ENCODE results near the gene PCSK5. TPM values are rescaled to one million over a fixed set of nuclear protein-coding genes. Genes with fewer than 3 reads are reported as not detected.

PCSK5 gene
- polyA plus RNA-seq, 3 donors from 2014 or later, result 5.7 to 17.2 (median 7.3) TPM

- Mint-ChIP-seq H3K9me3 (peaks cover 0 to 4% (median 0%) of the 10 kb centered on the region in 6 donors), H3K4me1 (no peaks in the 10 kb centered on the region), H3K36me3 (peaks cover 0 to 4% (median 4%) of the 10 kb centered on the region in 3 donors), H3K4me3 (no peak overlapping the region), H3K27me3 (ENCODE audit: low read depth in 3 of 3) (peaks cover 2 to 7% (median 3%) of the 10 kb centered on the region in 3 donors), H3K27ac (no peak overlapping the region)
- DNase-seq, result no peak
Observed at GRCh38 chr9:76245518-76245917, 355.0 kb downstream of the PCSK5 start.

- Mint-ChIP-seq H3K4me1 (no peaks in the 10 kb centered on the region), H3K27ac (no peak overlapping the region), H3K4me3 (no peak overlapping the region)
Observed at GRCh38 chr9:76246680-76247079, 356.2 kb downstream of the PCSK5 start.

GRCh38 chr9:76247426-76247825 is 357.0 kb downstream of the PCSK5 start:
- peaks cover 0 to 4% (median 4%) of the 10 kb centered on the region in 3 donors for H3K36me3 Mint-ChIP-seq
- peaks cover 1 to 6% (median 2%) of the 10 kb centered on the region in 3 donors for H3K27me3 Mint-ChIP-seq (ENCODE audit: low read depth in 3 of 3)
- H3K4me3 Mint-ChIP-seq, result no peak overlapping the region
- no peaks in the 10 kb centered on the region for H3K4me1 Mint-ChIP-seq
- peaks cover 0 to 4% (median 0%) of the 10 kb centered on the region in 6 donors for H3K9me3 Mint-ChIP-seq
- DNase-seq, result no peak
- H3K27ac Mint-ChIP-seq, result no peak overlapping the region

More at GRCh38 chr9:76246680-76247079, 356.2 kb downstream of the PCSK5 start:
- Mint-ChIP-seq H3K27me3 (ENCODE audit: low read depth in 3 of 3) (peaks cover 1 to 7% (median 2%) of the 10 kb centered on the region in 3 donors), H3K9me3 (peaks cover 0 to 4% (median 0%) of the 10 kb centered on the region in 6 donors), H3K36me3 (peaks cover 0 to 4% (median 4%) of the 10 kb centered on the region in 3 donors)
- no peak for DNase-seq

- Mint-ChIP-seq H3K4me1 (no peaks in the 10 kb centered on the region), H3K36me3 (peaks cover 0 to 4% (median 4%) of the 10 kb centered on the region in 3 donors), H3K4me3 (no peak overlapping the region), H3K27me3 (ENCODE audit: low read depth in 3 of 3) (peaks cover 0 to 6% (median 2%) of the 10 kb centered on the region in 3 donors), H3K9me3 (peaks cover 0 to 4% (median 0%) of the 10 kb centered on the region in 6 donors), H3K27ac (no peak overlapping the region)
- DNase-seq, result no peak
Observed at GRCh38 chr9:76249309-76249708, 358.8 kb downstream of the PCSK5 start.

GRCh38 chr9:76255781-76256455 is 365.4 kb downstream of the PCSK5 start:
- Mint-ChIP-seq H3K4me1 (no peaks in the 10 kb centered on the region), H3K36me3 (no peaks in the 10 kb centered on the region), H3K9me3 (peaks cover 0 to 1% (median 0%) of the 10 kb centered on the region in 6 donors), H3K4me3 (no peak overlapping the region), H3K27me3 (ENCODE audit: low read depth in 3 of 3) (peaks cover 2 to 5% (median 3%) of the 10 kb centered on the region in 3 donors), H3K27ac (no peak overlapping the region)
- no peak for DNase-seq

- Mint-ChIP-seq H3K4me1 (no peaks in the 10 kb centered on the region), H3K27me3 (ENCODE audit: low read depth in 3 of 3) (peaks cover 2 to 5% (median 3%) of the 10 kb centered on the region in 3 donors), H3K27ac (no peak overlapping the region), H3K4me3 (no peak overlapping the region), H3K9me3 (peaks cover 0 to 2% (median 0%) of the 10 kb centered on the region in 6 donors), H3K36me3 (no peaks in the 10 kb centered on the region)
- no peak for DNase-seq
Observed at GRCh38 chr9:76257311-76257710, 366.8 kb downstream of the PCSK5 start.

- no peak overlapping the region for H3K27ac Mint-ChIP-seq
- peaks cover 0 to 12% (median 0%) of the 10 kb centered on the region in 6 donors for H3K9me3 Mint-ChIP-seq
- H3K4me3 Mint-ChIP-seq, result no peak overlapping the region
- H3K27me3 Mint-ChIP-seq (ENCODE audit: low read depth in 3 of 3), result peaks cover 0 to 3% (median 2%) of the 10 kb centered on the region in 3 donors
- DNase-seq, result no peak
- H3K4me1 Mint-ChIP-seq, result no peaks in the 10 kb centered on the region
- H3K36me3 Mint-ChIP-seq, result no peaks in the 10 kb centered on the region
Observed at GRCh38 chr9:76266649-76267283, 376.3 kb downstream of the PCSK5 start.

GRCh38 chr9:76267284-76267652 is 376.8 kb downstream of the PCSK5 start:
- Mint-ChIP-seq H3K4me3 (no peak overlapping the region), H3K36me3 (no peaks in the 10 kb centered on the region), H3K27ac (no peak overlapping the region), H3K9me3 (peaks cover 0 to 10% (median 0%) of the 10 kb centered on the region in 6 donors), H3K27me3 (ENCODE audit: low read depth in 3 of 3) (peaks cover 0 to 3% (median 2%) of the 10 kb centered on the region in 3 donors), H3K4me1 (no peaks in the 10 kb centered on the region)
- no peak for DNase-seq

GRCh38 chr9:76269789-76270188 is 379.3 kb downstream of the PCSK5 start:
- Mint-ChIP-seq H3K4me3 (no peak overlapping the region), H3K27me3 (ENCODE audit: low read depth in 3 of 3) (peaks cover 0 to 4% (median 2%) of the 10 kb centered on the region in 3 donors), H3K36me3 (no peaks in the 10 kb centered on the region), H3K9me3 (no peaks in the 10 kb centered on the region), H3K27ac (no peak overlapping the region), H3K4me1 (no peaks in the 10 kb centered on the region)
- no peak for DNase-seq

- peaks cover 0 to 5% (median 2%) of the 10 kb centered on the region in 3 donors for H3K27me3 Mint-ChIP-seq (ENCODE audit: low read depth in 3 of 3)
Observed at GRCh38 chr9:76271755-76272154, 381.3 kb downstream of the PCSK5 start.

GRCh38 chr9:76289042-76289441 is 398.6 kb downstream of the PCSK5 start:
- H3K36me3 Mint-ChIP-seq, result peaks cover 0 to 6% (median 0%) of the 10 kb centered on the region in 3 donors
- H3K27ac Mint-ChIP-seq, result no peak overlapping the region
- peaks cover 5 to 9% (median 7%) of the 10 kb centered on the region in 3 donors for H3K27me3 Mint-ChIP-seq (ENCODE audit: low read depth in 3 of 3)
- H3K9me3 Mint-ChIP-seq, result no peaks in the 10 kb centered on the region
- peaks cover 0 to 5% of the 10 kb centered on the region in 2 donors for H3K4me1 Mint-ChIP-seq
- DNase-seq, result no peak
- no peak overlapping the region for H3K4me3 Mint-ChIP-seq

More at GRCh38 chr9:76271755-76272154, 381.3 kb downstream of the PCSK5 start:
- peaks cover 0 to 3% (median 0%) of the 10 kb centered on the region in 6 donors for H3K9me3 Mint-ChIP-seq
- H3K36me3 Mint-ChIP-seq, result peaks cover 0 to 4% (median 0%) of the 10 kb centered on the region in 3 donors
- no peak overlapping the region for H3K27ac Mint-ChIP-seq
- H3K4me1 Mint-ChIP-seq, result no peaks in the 10 kb centered on the region
- DNase-seq, result no peak
- no peak overlapping the region for H3K4me3 Mint-ChIP-seq

GRCh38 chr9:76289703-76290102 is 399.2 kb downstream of the PCSK5 start:
- H3K27ac Mint-ChIP-seq, result no peak overlapping the region
- no peaks in the 10 kb centered on the region for H3K9me3 Mint-ChIP-seq
- H3K4me3 Mint-ChIP-seq, result no peak overlapping the region
- H3K4me1 Mint-ChIP-seq, result peaks cover 0 to 9% of the 10 kb centered on the region in 2 donors
- no peak for DNase-seq
- H3K27me3 Mint-ChIP-seq (ENCODE audit: low read depth in 3 of 3), result peaks cover 2 to 9% (median 7%) of the 10 kb centered on the region in 3 donors
- peaks cover 0 to 6% (median 0%) of the 10 kb centered on the region in 3 donors for H3K36me3 Mint-ChIP-seq

- Mint-ChIP-seq H3K9me3 (no peaks in the 10 kb centered on the region), H3K36me3 (peaks cover 0 to 6% (median 0%) of the 10 kb centered on the region in 3 donors), H3K4me3 (no peak overlapping the region), H3K4me1 (peaks cover 6 to 17% of the 10 kb centered on the region in 2 donors), H3K27me3 (ENCODE audit: low read depth in 3 of 3) (peaks cover 2 to 7% (median 5%) of the 10 kb centered on the region in 3 donors), H3K27ac (peak overlapping the region in 1 of 6 donors; percentile 13)
- DNase-seq, result no peak
Observed at GRCh38 chr9:76290555-76290954, 400.1 kb downstream of the PCSK5 start.

- no peaks in the 10 kb centered on the region for H3K9me3 Mint-ChIP-seq
- peaks cover 0 to 6% (median 0%) of the 10 kb centered on the region in 3 donors for H3K36me3 Mint-ChIP-seq
- no peak overlapping the region for H3K4me3 Mint-ChIP-seq
- no peak overlapping the region for H3K27ac Mint-ChIP-seq
- peaks cover 2 to 6% (median 5%) of the 10 kb centered on the region in 3 donors for H3K27me3 Mint-ChIP-seq (ENCODE audit: low read depth in 3 of 3)
- DNase-seq, result no peak
- peaks cover 6 to 21% of the 10 kb centered on the region in 2 donors for H3K4me1 Mint-ChIP-seq
Observed at GRCh38 chr9:76292246-76292645, 401.8 kb downstream of the PCSK5 start.

Measured in immature natural killer cell (primary cell).